ENCODE results near the gene DAAM1. TPM values are rescaled to one million over a fixed set of nuclear protein-coding genes. Genes with fewer than 3 reads are reported as not detected.

DAAM1 gene
- total RNA-seq, 1 experiment from 2014 or later: 13.3 TPM

GRCh38 chr14:59342516-59343484, 154.3 kb downstream of the DAAM1 start:
- TF ChIP-seq POLR2AphosphoS5 (IDR thresholded peaks at IDR 0.05; ENCODE audit: low read depth, low read length): no peak
- no peak for TF ChIP-seq CTCF (IDR thresholded peaks at IDR 0.05)
- no peak for TF ChIP-seq TCF7L2 (IDR thresholded peaks at IDR 0.05; ENCODE audit: low read depth, low read length)
- TF ChIP-seq SIN3A (IDR thresholded peaks at IDR 0.05; ENCODE audit: borderline replicate concordance, insufficient read depth, low read depth, low read length): no peak
- TF ChIP-seq REST (IDR thresholded peaks at IDR 0.05; ENCODE audit: insufficient read depth in 1 of 2, low read depth in 2 of 2, low read length in 1 of 2): no peak
- in situ Hi-C loops (cut with HindIII; ENCODE audit: low pct_unique_long_range_greater_than_20kb, low sequenced_read_pairs) (no loop called here), intact Hi-C loops (cut with micrococcal nuclease; ENCODE audit: unreplicated experiment) (no loop called here)
- Histone ChIP-seq H3K27ac (ENCODE audit: low read length) (no peak overlapping the region), H3K4me1 (ENCODE audit: control insufficient read depth, insufficient read depth, low read length) (no peaks in the 10 kb centered on the region), H3K4me3 (ENCODE audit: low read depth in 2 of 2, low read length in 2 of 2) (no peak overlapping the region), H3K36me3 (ENCODE audit: control insufficient read depth, insufficient read depth, low read length) (no peaks in the 10 kb centered on the region), H3K9me3 (ENCODE audit: control insufficient read depth, insufficient read depth, low read depth, low read length) (no peaks in the 10 kb centered on the region), H3K27me3 (ENCODE audit: control insufficient read depth, insufficient read depth, low read length) (no peaks in the 10 kb centered on the region)
- BruUV-seq (replicated peaks): no TSS peak
- no peak for DNase-seq (ENCODE audit: low read depth, low spot score)
- ATAC-seq: no peak
- POLR2A ChIA-PET: no interaction called here
- CTCF ChIA-PET: no interaction called here

- H3K36me3 ChIP-seq (ENCODE audit: control insufficient read depth, insufficient read depth, low read length): no peaks in the 10 kb centered on the region
- no peak for TF ChIP-seq CTCF (IDR thresholded peaks at IDR 0.05)
- TF ChIP-seq POLR2AphosphoS5 (IDR thresholded peaks at IDR 0.05; ENCODE audit: low read depth, low read length): no peak
- no peak for TF ChIP-seq SIN3A (IDR thresholded peaks at IDR 0.05; ENCODE audit: borderline replicate concordance, insufficient read depth, low read depth, low read length)
- no peaks in the 10 kb centered on the region for H3K4me1 ChIP-seq (ENCODE audit: control insufficient read depth, insufficient read depth, low read length)
- no TSS peak for BruUV-seq (replicated peaks)
- no peaks in the 10 kb centered on the region for H3K9me3 ChIP-seq (ENCODE audit: control insufficient read depth, insufficient read depth, low read depth, low read length)
- H3K4me3 ChIP-seq (ENCODE audit: low read depth in 2 of 2, low read length in 2 of 2): no peak overlapping the region
- ChIA-PET POLR2A (no interaction called here), CTCF (no interaction called here)
- H3K27ac ChIP-seq (ENCODE audit: low read length): no peak overlapping the region
- DNase-seq (ENCODE audit: low read depth, low spot score) (no peak), ATAC-seq (no peak)
- in situ Hi-C loops (cut with HindIII; ENCODE audit: low pct_unique_long_range_greater_than_20kb, low sequenced_read_pairs): no loop called here
- intact Hi-C loops (cut with micrococcal nuclease; ENCODE audit: unreplicated experiment): no loop called here
- no peaks in the 10 kb centered on the region for H3K27me3 ChIP-seq (ENCODE audit: control insufficient read depth, insufficient read depth, low read length)
These were observed 155.1 kb downstream of the DAAM1 start for GRCh38 chr14:59343585-59343984.

All from Panc1 (cell line).